HepG2 (cell line): ENCODE measurements around the gene TTC29. TPM values are rescaled to one million over a fixed set of nuclear protein-coding genes. Genes with fewer than 3 reads are reported as not detected.

ENCODE experiments used
- ATAC-seq: fragments of 200-7000 bp; cut with Tn5 transposase; 3 replicates; pipeline ENCODE4 v1.9.1; 2020; ENCODE audit warnings: mild to moderate bottlenecking, moderate library complexity
- BruUV-seq: library from RNA; stranded (reverse); fragments of 400-500 nt; replicated peaks from 2 replicates; lab custom pipeline; 2021; lab: Mats Ljungman, UMichigan
- CTCF ChIA-PET: fragments of 300-600 bp; formaldehyde crosslinking; extraction: SDS; loops from one replicate; lab custom pipeline; 2021; ENCODE audit warnings: low total read pairs, inconsistent platforms, low intra/inter-chr PET ratio; lab: Yijun Ruan, JAX
- POLR2A ChIA-PET: fragments of 350-600 bp; sonication (Branson Sonifier 250); formaldehyde crosslinking; loops from one replicate; lab custom pipeline; 2020; ENCODE audit warnings: antibody characterized with exemption, inconsistent platforms; lab: Yijun Ruan, JAX
- DNase-seq: peaks from one replicate; pipeline ENCODE4 v3.0.0-alpha.2; 2015; ENCODE audit warnings: low spot score
- FAIRE-seq: peaks from 3 replicates; lab custom pipeline; 2011; peaks lifted over from hg19 to GRCh38; lab: Jason Lieb, UNC
- H2AFZ ChIP-seq: one replicate; pipeline ENCODE4 v1.6.1; 2011; ENCODE audit warnings: low read length, inconsistent platforms
- H3K27ac ChIP-seq: fragments of 300-600 bp; 3 replicates; pipeline ENCODE4 v1.8.0; 2011; ENCODE audit warnings: mixed run types, mild to moderate bottlenecking, mixed read lengths, low read length, inconsistent platforms; ENCODE audit not compliant: insufficient read depth; ENCODE audit errors: extremely low read length
- H3K27me3 ChIP-seq, 2 experiments: fragments of 200-600 bp in 1 of 2; 2 replicates in 1 of 2; 3 replicates in 1 of 2; pipeline versions ENCODE4 v1.6.0 to v1.8.0; 2011; ENCODE audit warnings: low read length in 2 of 2, mild to moderate bottlenecking in 2 of 2, moderate library complexity in 2 of 2, inconsistent platforms in 1 of 2; ENCODE audit not compliant: insufficient read depth in 2 of 2, control insufficient read depth in 1 of 2
- H3K36me3 ChIP-seq, 2 experiments: fragments of 200-600 bp in 1 of 2; replicated peaks in 1 of 2; 2 replicates in 1 of 2; 3 replicates in 1 of 2; pipeline versions ENCODE4 v1.5.1 to v1.8.0; 2011; ENCODE audit warnings: low read length in 2 of 2, inconsistent platforms in 1 of 2; ENCODE audit not compliant: insufficient read depth in 2 of 2, control insufficient read depth in 1 of 2
- H3K4me1 ChIP-seq: 2 replicates; pipeline ENCODE4 v1.5.1; 2012; ENCODE audit warnings: low read length, inconsistent platforms; ENCODE audit not compliant: insufficient read depth
- H3K4me2 ChIP-seq: 2 replicates; pipeline ENCODE4 v1.6.0; 2011; ENCODE audit warnings: low read depth, low read length, inconsistent platforms
- H3K4me3 ChIP-seq, 3 experiments: fragments of 200-600 bp in 1 of 3; sonication (generic), shearing (Covaris generic) in 1 of 3; replicated peaks in 1 of 3; 2 replicates each; pipeline ENCODE4 v1.5.1; 2011 to 2016; ENCODE audit warnings: low read length in 3 of 3, inconsistent platforms in 2 of 3, low read depth in 2 of 3, mild to moderate bottlenecking in 2 of 3, control low read depth in 1 of 3, mixed read lengths in 1 of 3; ENCODE audit not compliant: insufficient read depth in 1 of 3
- H3K79me2 ChIP-seq: one replicate; pipeline ENCODE4 v1.6.1; 2011; ENCODE audit warnings: low read length, inconsistent platforms; ENCODE audit not compliant: insufficient read depth
- H3K9ac ChIP-seq: 2 replicates; pipeline ENCODE4 v1.6.0; 2011; ENCODE audit warnings: mild to moderate bottlenecking, low read depth, low read length, inconsistent platforms; ENCODE audit not compliant: insufficient read depth
- H3K9me3 ChIP-seq: 2 replicates; pipeline ENCODE4 v1.5.1; 2012; ENCODE audit warnings: mild to moderate bottlenecking, low read length
- H4K20me1 ChIP-seq: 2 replicates; pipeline ENCODE4 v1.6.0; 2011; ENCODE audit warnings: inconsistent platforms, mild to moderate bottlenecking, low read length, moderate library complexity; ENCODE audit not compliant: insufficient read depth
- BRD4 ChIP-seq: sonication (generic); formaldehyde crosslinking; IDR thresholded peaks from 2 replicates; pipeline ENCODE4 v1.4.0; 2020; ENCODE audit warnings: missing genetic modification reagents
- HES4 ChIP-seq: sonication (generic); formaldehyde crosslinking; IDR thresholded peaks from 2 replicates; pipeline ENCODE4 v1.9.0; 2021; ENCODE audit warnings: mild to moderate bottlenecking, missing genetic modification reagents, borderline replicate concordance
- IKZF1 ChIP-seq: fragments of 450-650 bp; IDR thresholded peaks from 2 replicates; pipeline ENCODE4 v1.7.1; 2016
- IKZF4 ChIP-seq: sonication (generic); formaldehyde crosslinking; IDR thresholded peaks from 2 replicates; pipeline ENCODE4 v1.5.1; 2020; ENCODE audit warnings: borderline replicate concordance, mild to moderate bottlenecking, low read depth, missing genetic modification reagents; ENCODE audit errors: not compliant biosample characterization
- TRIM24 ChIP-seq: sonication (generic); formaldehyde crosslinking; IDR thresholded peaks from 2 replicates; pipeline ENCODE4 v1.8.0; 2022; ENCODE audit warnings: mild to moderate bottlenecking, missing genetic modification reagents
- XRCC5 ChIP-seq: fragments of 200-400 bp; formaldehyde crosslinking; optimal IDR thresholded peaks from 2 replicates; pipeline ENCODE3; 2017; ENCODE audit warnings: mild to moderate bottlenecking, low read length
- ZFAT ChIP-seq: sonication (generic); formaldehyde crosslinking; conservative IDR thresholded peaks from 2 replicates; pipeline ENCODE4 v1.8.1; 2023; ENCODE audit warnings: missing genetic modification reagents, inconsistent platforms
- ZNF138 ChIP-seq: sonication (generic); formaldehyde crosslinking; IDR thresholded peaks from 2 replicates; pipeline ENCODE4 v1.5.0; 2020; ENCODE audit warnings: mild to moderate bottlenecking, low read depth, missing genetic modification reagents
- ZNF274 ChIP-seq: sonication (generic); formaldehyde crosslinking; IDR thresholded peaks from 2 replicates; pipeline ENCODE4 v1.5.1; 2020; ENCODE audit warnings: mild to moderate bottlenecking, missing genetic modification reagents
- ZNF430 ChIP-seq: sonication (generic); formaldehyde crosslinking; IDR thresholded peaks from 2 replicates; pipeline ENCODE4 v1.9.0; 2021; ENCODE audit warnings: mild to moderate bottlenecking, missing genetic modification reagents
- WGBS: methylation state at CpG from one replicate; pipeline ENCODE4 v1.1.6; 2017; ENCODE audit warnings: low lambda C conversion rate; 5-methylcytosine and 5-hydroxymethylcytosine counted together
- in situ Hi-C: cut with HindIII; loops from 2 replicates; pipeline ENCODE4 v1.10.0; 2017; ENCODE audit warnings: low pct_unique_long_range_greater_than_20kb; ENCODE audit not compliant: extremely low pct_ligation_motif_present
- intact Hi-C: fragments of 100-400 bp; cut with micrococcal nuclease; formaldehyde crosslinking; loops from one replicate; pipeline ENCODE4 v1.10.0; 2022; ENCODE audit not compliant: unreplicated experiment
- polyA plus RNA-seq, 8 experiments: library from polyadenylated mRNA; depleted of rRNA in 3 of 8; stranded (reverse) in 7 of 8; unstranded in 1 of 8; fragments of >200 nt; fragmentation: Illumina TruSeq in 4 of 8; extraction: Trizol in 4 of 8; gene quantifications; 2 replicates each; pipeline versions ENCODE4 v1.2.1 to v1.2.3, GENCODE V29; 2011 to 2016; ENCODE audit warnings: low read depth in 4 of 8, missing spikeins in 1 of 8, mixed read lengths in 1 of 8; ENCODE audit not compliant: insufficient read depth in 1 of 8
- total RNA-seq, 5 experiments: library from RNA; depleted of rRNA; stranded (reverse); fragments of >200 nt; fragmentation: Illumina TruSeq; extraction: Trizol; gene quantifications; 2 replicates each; pipeline ENCODE4 v1.2.3, GENCODE V29; 2016; ENCODE audit warnings: low read depth in 1 of 5
- TF ChIP-seq, protein P1 (sequence below): sonication (generic); IDR thresholded peaks from 2 replicates; pipeline ENCODE4 v1.6.1; 2016; ENCODE audit warnings: low read depth, borderline replicate concordance
- TF ChIP-seq, protein P2 (sequence below): sonication (generic); formaldehyde crosslinking; IDR thresholded peaks from 2 replicates; pipeline ENCODE4 v1.5.0; 2020; ENCODE audit warnings: mild to moderate bottlenecking, missing genetic modification reagents
- TF ChIP-seq, protein P3 (sequence below): sonication (generic); formaldehyde crosslinking; IDR thresholded peaks from 2 replicates; pipeline ENCODE4 v1.4.0; 2020; ENCODE audit warnings: missing genetic modification reagents, borderline replicate concordance
- TF ChIP-seq, protein P4 (sequence below): IDR thresholded peaks from 2 replicates; pipeline ENCODE4 v1.6.1; 2016; ENCODE audit warnings: missing biosample characterization, missing genetic modification reagents, low read depth
- TF ChIP-seq, protein P5 (sequence below): sonication (generic); formaldehyde crosslinking; IDR thresholded peaks from 2 replicates; pipeline ENCODE4 v1.4.0; 2020; ENCODE audit warnings: mild to moderate bottlenecking, missing genetic modification reagents

The TTC29 gene
- total and polyA plus RNA-seq, 2 of the 13 experiments (the other 11 are each of a cell fraction or from before 2014, with no cell fraction given), result not detected

DNA sequence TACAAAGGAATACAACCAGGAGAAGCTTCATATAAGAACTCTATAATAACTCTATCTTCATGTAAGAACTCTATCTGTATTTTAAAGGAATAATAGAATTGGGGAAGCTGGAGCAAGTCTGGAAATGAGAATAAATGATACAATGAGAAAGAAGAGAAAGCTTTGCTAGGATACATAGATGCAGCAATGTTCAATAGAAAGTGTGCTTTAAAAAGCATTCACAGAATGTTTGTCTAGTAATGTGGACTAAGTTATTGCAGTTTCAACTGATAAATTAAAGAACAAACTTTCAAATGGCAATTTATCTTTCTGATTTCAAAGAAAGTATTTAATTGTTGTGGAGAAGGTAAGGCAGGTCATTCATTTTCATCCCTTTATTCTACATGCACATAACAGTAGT, 104.9 kb downstream of the TTC29 start (continued):
- TF ChIP-seq, protein P1, sequence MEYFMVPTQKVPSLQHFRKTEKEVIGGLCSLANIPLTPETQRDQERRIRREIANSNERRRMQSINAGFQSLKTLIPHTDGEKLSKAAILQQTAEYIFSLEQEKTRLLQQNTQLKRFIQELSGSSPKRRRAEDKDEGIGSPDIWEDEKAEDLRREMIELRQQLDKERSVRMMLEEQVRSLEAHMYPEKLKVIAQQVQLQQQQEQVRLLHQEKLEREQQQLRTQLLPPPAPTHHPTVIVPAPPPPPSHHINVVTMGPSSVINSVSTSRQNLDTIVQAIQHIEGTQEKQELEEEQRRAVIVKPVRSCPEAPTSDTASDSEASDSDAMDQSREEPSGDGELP, result no peak
- TF ChIP-seq ZFAT (CRISPR knock-in tag) (no peak), TRIM24 (no peak), IKZF4 (CRISPR knock-in tag) (no peak)

DNA sequence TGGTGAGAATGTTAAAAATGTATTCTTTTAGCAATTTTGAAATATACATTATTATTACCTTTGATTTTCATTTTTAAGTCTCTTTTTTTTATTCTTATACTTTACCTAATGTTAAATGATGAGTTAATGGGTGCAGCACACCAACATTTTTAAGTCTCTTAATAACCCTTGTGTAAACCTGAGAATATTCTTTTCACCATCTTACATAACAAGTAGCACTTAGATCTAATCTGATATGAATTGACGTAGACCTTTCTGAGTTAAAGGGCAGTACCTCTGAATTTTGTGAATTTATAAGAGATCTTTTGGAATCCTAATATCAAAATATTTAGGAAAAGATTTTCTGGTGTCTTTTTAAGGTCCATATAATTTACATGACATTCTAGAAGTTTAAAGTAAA, 110.6 kb downstream of the TTC29 start:
- no peak overlapping the region for H3K27ac ChIP-seq
- H3K27me3 ChIP-seq, result no peaks in the 10 kb centered on the region
- intact Hi-C loops (no loop called here), in situ Hi-C loops (no loop called here)
- DNase-seq (no peak), ATAC-seq (no peak), FAIRE-seq (no peak)
- no peaks in the 10 kb centered on the region for H3K9me3 ChIP-seq
- H3K4me3 ChIP-seq, result no peak overlapping the region
- H3K9ac ChIP-seq, result no peak overlapping the region
- no peaks in the 10 kb centered on the region for H3K36me3 ChIP-seq
- WGBS, result 2% methylated on average over 1 of the region's 1 CpG
- ChIA-PET POLR2A (no interaction called here), CTCF (no interaction called here)
- BruUV-seq, result no TSS peak
- no peaks in the 10 kb centered on the region for H3K79me2 ChIP-seq
- no peak overlapping the region for H2AFZ ChIP-seq
- H3K4me2 ChIP-seq, result no peak overlapping the region
- no peaks in the 10 kb centered on the region for H4K20me1 ChIP-seq
- no peaks in the 10 kb centered on the region for H3K4me1 ChIP-seq
- TF ChIP-seq, protein P2, sequence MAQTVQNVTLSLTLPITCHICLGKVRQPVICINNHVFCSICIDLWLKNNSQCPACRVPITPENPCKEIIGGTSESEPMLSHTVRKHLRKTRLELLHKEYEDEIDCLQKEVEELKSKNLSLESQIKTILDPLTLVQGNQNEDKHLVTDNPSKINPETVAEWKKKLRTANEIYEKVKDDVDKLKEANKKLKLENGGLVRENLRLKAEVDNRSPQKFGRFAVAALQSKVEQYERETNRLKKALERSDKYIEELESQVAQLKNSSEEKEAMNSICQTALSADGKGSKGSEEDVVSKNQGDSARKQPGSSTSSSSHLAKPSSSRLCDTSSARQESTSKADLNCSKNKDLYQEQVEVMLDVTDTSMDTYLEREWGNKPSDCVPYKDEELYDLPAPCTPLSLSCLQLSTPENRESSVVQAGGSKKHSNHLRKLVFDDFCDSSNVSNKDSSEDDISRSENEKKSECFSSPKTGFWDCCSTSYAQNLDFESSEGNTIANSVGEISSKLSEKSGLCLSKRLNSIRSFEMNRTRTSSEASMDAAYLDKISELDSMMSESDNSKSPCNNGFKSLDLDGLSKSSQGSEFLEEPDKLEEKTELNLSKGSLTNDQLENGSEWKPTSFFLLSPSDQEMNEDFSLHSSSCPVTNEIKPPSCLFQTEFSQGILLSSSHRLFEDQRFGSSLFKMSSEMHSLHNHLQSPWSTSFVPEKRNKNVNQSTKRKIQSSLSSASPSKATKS (CRISPR knock-in tag), result no peak
- TF ChIP-seq, protein P3, sequence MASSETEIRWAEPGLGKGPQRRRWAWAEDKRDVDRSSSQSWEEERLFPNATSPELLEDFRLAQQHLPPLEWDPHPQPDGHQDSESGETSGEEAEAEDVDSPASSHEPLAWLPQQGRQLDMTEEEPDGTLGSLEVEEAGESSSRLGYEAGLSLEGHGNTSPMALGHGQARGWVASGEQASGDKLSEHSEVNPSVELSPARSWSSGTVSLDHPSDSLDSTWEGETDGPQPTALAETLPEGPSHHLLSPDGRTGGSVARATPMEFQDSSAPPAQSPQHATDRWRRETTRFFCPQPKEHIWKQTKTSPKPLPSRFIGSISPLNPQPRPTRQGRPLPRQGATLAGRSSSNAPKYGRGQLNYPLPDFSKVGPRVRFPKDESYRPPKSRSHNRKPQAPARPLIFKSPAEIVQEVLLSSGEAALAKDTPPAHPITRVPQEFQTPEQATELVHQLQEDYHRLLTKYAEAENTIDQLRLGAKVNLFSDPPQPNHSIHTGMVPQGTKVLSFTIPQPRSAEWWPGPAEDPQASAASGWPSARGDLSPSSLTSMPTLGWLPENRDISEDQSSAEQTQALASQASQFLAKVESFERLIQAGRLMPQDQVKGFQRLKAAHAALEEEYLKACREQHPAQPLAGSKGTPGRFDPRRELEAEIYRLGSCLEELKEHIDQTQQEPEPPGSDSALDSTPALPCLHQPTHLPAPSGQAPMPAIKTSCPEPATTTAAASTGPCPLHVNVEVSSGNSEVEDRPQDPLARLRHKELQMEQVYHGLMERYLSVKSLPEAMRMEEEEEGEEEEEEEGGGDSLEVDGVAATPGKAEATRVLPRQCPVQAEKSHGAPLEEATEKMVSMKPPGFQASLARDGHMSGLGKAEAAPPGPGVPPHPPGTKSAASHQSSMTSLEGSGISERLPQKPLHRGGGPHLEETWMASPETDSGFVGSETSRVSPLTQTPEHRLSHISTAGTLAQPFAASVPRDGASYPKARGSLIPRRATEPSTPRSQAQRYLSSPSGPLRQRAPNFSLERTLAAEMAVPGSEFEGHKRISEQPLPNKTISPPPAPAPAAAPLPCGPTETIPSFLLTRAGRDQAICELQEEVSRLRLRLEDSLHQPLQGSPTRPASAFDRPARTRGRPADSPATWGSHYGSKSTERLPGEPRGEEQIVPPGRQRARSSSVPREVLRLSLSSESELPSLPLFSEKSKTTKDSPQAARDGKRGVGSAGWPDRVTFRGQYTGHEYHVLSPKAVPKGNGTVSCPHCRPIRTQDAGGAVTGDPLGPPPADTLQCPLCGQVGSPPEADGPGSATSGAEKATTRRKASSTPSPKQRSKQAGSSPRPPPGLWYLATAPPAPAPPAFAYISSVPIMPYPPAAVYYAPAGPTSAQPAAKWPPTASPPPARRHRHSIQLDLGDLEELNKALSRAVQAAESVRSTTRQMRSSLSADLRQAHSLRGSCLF (CRISPR knock-in tag), result no peak
- TF ChIP-seq ZNF274 (CRISPR knock-in tag) (no peak), IKZF1 (no peak), HES4 (CRISPR knock-in tag) (no peak), ZNF138 (CRISPR knock-in tag) (no peak), ZNF430 (no peak), XRCC5 (no peak), BRD4 (CRISPR knock-in tag) (no peak)
- TF ChIP-seq, protein P4, sequence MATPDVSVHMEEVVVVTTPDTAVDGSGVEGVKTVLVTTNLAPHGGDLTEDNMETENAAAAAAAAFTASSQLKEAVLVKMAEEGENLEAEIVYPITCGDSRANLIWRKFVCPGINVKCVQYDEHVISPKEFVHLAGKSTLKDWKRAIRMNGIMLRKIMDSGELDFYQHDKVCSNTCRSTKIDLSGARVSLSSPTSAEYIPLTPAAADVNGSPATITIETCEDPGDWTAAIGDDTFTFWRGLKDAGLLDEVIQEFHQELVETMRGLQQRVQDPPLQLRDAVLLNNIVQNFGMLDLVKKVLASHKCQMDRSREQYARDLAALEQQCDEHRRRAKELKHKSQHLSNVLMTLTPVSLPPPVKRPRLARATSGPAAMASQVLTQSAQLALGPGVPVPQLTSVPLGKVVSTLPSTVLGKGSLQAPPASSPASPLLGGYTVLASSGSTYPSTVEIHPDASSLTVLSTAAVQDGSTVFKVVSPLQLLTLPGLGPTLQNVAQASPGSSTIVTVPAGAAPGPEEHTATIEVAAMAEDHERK (CRISPR knock-in tag), result no peak
- TF ChIP-seq, protein P5, sequence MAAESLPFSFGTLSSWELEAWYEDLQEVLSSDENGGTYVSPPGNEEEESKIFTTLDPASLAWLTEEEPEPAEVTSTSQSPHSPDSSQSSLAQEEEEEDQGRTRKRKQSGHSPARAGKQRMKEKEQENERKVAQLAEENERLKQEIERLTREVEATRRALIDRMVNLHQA (CRISPR knock-in tag), result no peak
